ENCODE results near the gene KRT39. TPM values are rescaled to one million over a fixed set of nuclear protein-coding genes. Genes with fewer than 3 reads are reported as not detected.

Gene KRT39
- total and polyA plus RNA-seq, 2 of the 13 experiments (the other 11 are each of a cell fraction or from before 2014, with no cell fraction given): 0.07 to 1.2 TPM

- TF ChIP-seq ARID5B (CRISPR knock-in tag; IDR thresholded peaks at IDR 0.05) (0 out of 2 replicates have a peak, but pooled peaks have one; percentile 3), GTF2F1 (IDR thresholded peaks at IDR 0.05; ENCODE audit: low read length) (no peak), ZSCAN22 (CRISPR knock-in tag; IDR thresholded peaks at IDR 0.05) (no peak), NCOR1 (IDR thresholded peaks at IDR 0.05; ENCODE audit: borderline replicate concordance, low read length) (no peak), ASH2L (IDR thresholded peaks at IDR 0.05; ENCODE audit: insufficient read length, low read depth, low read length) (peak; percentile 17), TFE3 (CRISPR knock-in tag; IDR thresholded peaks at IDR 0.05) (no peak), LCORL (IDR thresholded peaks at IDR 0.05) (no peak), LCORL (CRISPR knock-in tag; IDR thresholded peaks at IDR 0.05) (no peak), E2F1 (CRISPR knock-in tag; IDR thresholded peaks at IDR 0.05) (no peak), XRCC5 (optimal IDR thresholded peaks at IDR 0.05; ENCODE audit: low read length) (no peak), ZNF570 (CRISPR knock-in tag; IDR thresholded peaks at IDR 0.05; ENCODE audit: borderline replicate concordance) (no peak), PTBP1 (IDR thresholded peaks at IDR 0.05; ENCODE audit: low read depth, low read length, poor library complexity, severe bottlenecking) (no peak)
These were observed 29.8 kb downstream of the KRT39 start (continued) for GRCh38 chr17:40936976-40937375.

All from HepG2 (cell line).